Liver (tissue), 9 donors: ENCODE data around the gene CHIC2. TPM values are rescaled to one million over a fixed set of nuclear protein-coding genes. Genes with fewer than 3 reads are reported as not detected.

ENCODE experiments used
- DNase-seq: peaks from one replicate; pipeline ENCODE4 v3.0.0-alpha.2; 2017; ENCODE audit warnings: low spot score
- H3K27ac ChIP-seq, 2 donors: one replicate each; pipeline ENCODE4 v1.7.0; 2013; ENCODE audit warnings: inconsistent platforms in 2 of 2, low read length in 2 of 2, control low read depth in 1 of 2, low read depth in 1 of 2, mild to moderate bottlenecking in 1 of 2
- H3K27me3 ChIP-seq, 4 donors: one replicate each; pipeline versions ENCODE4 v1.6.1 to v1.7.0; 2013; ENCODE audit warnings: low read length in 3 of 4, inconsistent platforms in 1 of 4, mild to moderate bottlenecking in 1 of 4, moderate library complexity in 1 of 4; ENCODE audit not compliant: control insufficient read depth in 4 of 4, insufficient read depth in 4 of 4
- H3K36me3 ChIP-seq, 4 donors: one replicate each; pipeline versions ENCODE4 v1.6.1 to v1.7.0; 2013; ENCODE audit warnings: low read length in 3 of 4, mild to moderate bottlenecking in 3 of 4, low read depth in 1 of 4, moderate library complexity in 1 of 4; ENCODE audit not compliant: control insufficient read depth in 4 of 4, insufficient read depth in 3 of 4
- H3K4me1 ChIP-seq, 4 donors: one replicate each; pipeline versions ENCODE4 v1.6.1 to v1.7.0; 2013; ENCODE audit warnings: low read length in 3 of 4, mild to moderate bottlenecking in 3 of 4, moderate library complexity in 1 of 4; ENCODE audit not compliant: control insufficient read depth in 4 of 4, insufficient read depth in 4 of 4
- H3K4me3 ChIP-seq, 3 donors: one replicate each; pipeline versions ENCODE4 v1.6.1 to v1.7.0; 2013; ENCODE audit warnings: low read length in 3 of 3, control low read depth in 1 of 3, low read depth in 1 of 3, mild to moderate bottlenecking in 1 of 3
- H3K9ac ChIP-seq, 2 donors: one replicate each; pipeline ENCODE4 v1.7.0; 2013; ENCODE audit warnings: low read length in 2 of 2, mild to moderate bottlenecking in 2 of 2, moderate library complexity in 2 of 2, control low read depth in 1 of 2, low read depth in 1 of 2
- H3K9me3 ChIP-seq, 4 donors: one replicate each; pipeline versions ENCODE4 v1.6.1 to v1.7.0; 2013; ENCODE audit warnings: low read length in 3 of 4; ENCODE audit not compliant: control insufficient read depth in 4 of 4
- GABPA ChIP-seq, 2 donors: IDR thresholded peaks in 1 of 2; conservative IDR thresholded peaks in 1 of 2; 2 replicates each; pipeline ENCODE4 v1.6.1; 2016; ENCODE audit warnings: antibody characterized with exemption in 2 of 2, mild to moderate bottlenecking in 1 of 2, moderate library complexity in 1 of 2
- HNF4A ChIP-seq, 2 donors: conservative IDR thresholded peaks; 2 replicates each; pipeline ENCODE4 v1.6.1; 2016; ENCODE audit warnings: antibody characterized with exemption in 2 of 2, mild to moderate bottlenecking in 2 of 2
- HNF4G ChIP-seq: IDR thresholded peaks from 2 replicates; pipeline ENCODE4 v1.6.1; 2016; ENCODE audit warnings: antibody characterized with exemption
- JUND ChIP-seq, 2 donors: IDR thresholded peaks; 2 replicates each; pipeline ENCODE4 v1.6.1; 2016; ENCODE audit warnings: antibody characterized with exemption in 2 of 2
- NR2F2 ChIP-seq: IDR thresholded peaks from 2 replicates; pipeline ENCODE4 v1.6.1; 2016; ENCODE audit warnings: antibody characterized with exemption
- RAD21 ChIP-seq, 2 donors: IDR thresholded peaks; 2 replicates each; pipeline ENCODE4 v1.6.1; 2016; ENCODE audit warnings: antibody characterized with exemption in 2 of 2, mild to moderate bottlenecking in 2 of 2
- RXRA ChIP-seq, 2 donors: IDR thresholded peaks; 2 replicates each; pipeline ENCODE4 v1.6.1; 2017 to 2018; ENCODE audit warnings: antibody characterized with exemption in 2 of 2, mild to moderate bottlenecking in 1 of 2
- SP1 ChIP-seq: IDR thresholded peaks from 2 replicates; pipeline ENCODE4 v1.6.1; 2018; ENCODE audit warnings: antibody characterized with exemption, mild to moderate bottlenecking
- TAF1 ChIP-seq: conservative IDR thresholded peaks from 2 replicates; pipeline ENCODE4 v1.6.1; 2016; ENCODE audit warnings: antibody characterized with exemption, mild to moderate bottlenecking
- YY1 ChIP-seq: IDR thresholded peaks from 2 replicates; pipeline ENCODE4 v1.6.1; 2016; ENCODE audit warnings: antibody characterized with exemption, mild to moderate bottlenecking
- WGBS: extraction: QIAGEN DNeasy Blood & Tissue Kit; methylation state at CpG from one replicate; pipeline ENCODE4 v1.1.7; 2013; 5-methylcytosine and 5-hydroxymethylcytosine counted together
- polyA plus RNA-seq, 2 donors: library from polyadenylated mRNA; stranded (reverse) in 1 of 2; unstranded in 1 of 2; fragments of 200-250 nt in 1 of 2; fragments of >200 nt in 1 of 2; fragmentation: Nextera tagmentation in 1 of 2; extraction: Ambion mirVana in 1 of 2; gene quantifications; one replicate each; pipeline versions ENCODE4 v1.2.1 to v1.2.3, GENCODE V29; 2013 to 2015
- total RNA-seq, 2 donors: library from RNA; depleted of rRNA; stranded (reverse); fragments of >200 nt; gene quantifications; one replicate each; pipeline ENCODE4 v1.2.3, GENCODE V29; 2014
- TF ChIP-seq, protein P1 (sequence below): fragments of 150-350 bp; IDR thresholded peaks from 2 replicates; pipeline ENCODE4 v1.5.1; 2017; ENCODE audit warnings: improper control_type of control experiment, low read depth, low read length; ENCODE audit not compliant: missing input control
- TF ChIP-seq, protein P2 (sequence below): IDR thresholded peaks from 2 replicates; pipeline ENCODE4 v1.6.1; 2016; ENCODE audit warnings: antibody characterized with exemption, mild to moderate bottlenecking
- TF ChIP-seq, protein P3 (sequence below): IDR thresholded peaks from 2 replicates; pipeline ENCODE4 v1.6.1; 2016; ENCODE audit warnings: antibody characterized with exemption
- TF ChIP-seq, protein P4 (sequence below): IDR thresholded peaks from 2 replicates; pipeline ENCODE4 v1.6.1; 2016; ENCODE audit warnings: antibody characterized with exemption
- TF ChIP-seq, protein P5 (sequence below): IDR thresholded peaks from 2 replicates; pipeline ENCODE4 v1.6.1; 2016; ENCODE audit warnings: antibody characterized with exemption
- donor health status: healthy.
- donor health status: healthy.
- donor health status: healthy.
- donor health status: healthy.
- donor health status: healthy.

The CHIC2 gene
- total and polyA plus RNA-seq, 4 donors = 9.3 to 26.2 (median 18.4) TPM

DNA sequence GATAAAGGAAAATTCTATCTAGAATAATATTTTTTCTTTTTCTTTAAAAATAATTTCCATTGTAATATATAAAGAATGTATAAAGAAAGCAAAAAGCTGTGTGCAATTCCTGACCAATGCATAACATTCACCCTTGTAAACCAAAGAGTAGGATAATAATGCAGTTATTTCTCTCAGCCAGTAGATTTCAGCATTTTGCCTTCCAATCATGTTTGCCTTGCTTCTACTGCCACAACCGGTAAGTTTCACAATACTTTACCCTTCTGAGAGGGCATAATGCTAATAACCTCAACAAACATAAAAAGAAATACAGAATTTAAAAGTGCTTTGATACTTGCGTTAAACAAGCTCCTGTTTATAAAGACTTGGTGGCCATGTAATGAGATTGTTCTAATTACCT is 59.9 kb downstream of the CHIC2 start:
- TF ChIP-seq HNF4A (conservative IDR thresholded peaks at IDR 0.05) (peak; percentile 17 to 23), NR2F2 (no peak), SP1 (no peak), YY1 (peak; percentile 28), RAD21 (IDR thresholded peaks at IDR 0.05) (peak; percentile 38 to 40), RXRA (IDR thresholded peaks at IDR 0.05) (peak; percentile 61 to 75)
- no peak for DNase-seq
- peak overlapping the region in 1 of 2 donors; percentile 67 for H3K27ac ChIP-seq
- H3K9me3 ChIP-seq = no peaks in the 10 kb centered on the region
- H3K36me3 ChIP-seq = peaks cover 0 to 4% (median under 1%) of the 10 kb centered on the region in 4 donors
- H3K4me1 ChIP-seq = peaks cover 3 to 36% (median 32%) of the 10 kb centered on the region in 4 donors
- WGBS = 37% methylated on average over 2 of the region's 2 CpGs
- no peaks in the 10 kb centered on the region for H3K27me3 ChIP-seq
- H3K4me3 ChIP-seq = no peak overlapping the region
- H3K9ac ChIP-seq = no peak overlapping the region

DNA sequence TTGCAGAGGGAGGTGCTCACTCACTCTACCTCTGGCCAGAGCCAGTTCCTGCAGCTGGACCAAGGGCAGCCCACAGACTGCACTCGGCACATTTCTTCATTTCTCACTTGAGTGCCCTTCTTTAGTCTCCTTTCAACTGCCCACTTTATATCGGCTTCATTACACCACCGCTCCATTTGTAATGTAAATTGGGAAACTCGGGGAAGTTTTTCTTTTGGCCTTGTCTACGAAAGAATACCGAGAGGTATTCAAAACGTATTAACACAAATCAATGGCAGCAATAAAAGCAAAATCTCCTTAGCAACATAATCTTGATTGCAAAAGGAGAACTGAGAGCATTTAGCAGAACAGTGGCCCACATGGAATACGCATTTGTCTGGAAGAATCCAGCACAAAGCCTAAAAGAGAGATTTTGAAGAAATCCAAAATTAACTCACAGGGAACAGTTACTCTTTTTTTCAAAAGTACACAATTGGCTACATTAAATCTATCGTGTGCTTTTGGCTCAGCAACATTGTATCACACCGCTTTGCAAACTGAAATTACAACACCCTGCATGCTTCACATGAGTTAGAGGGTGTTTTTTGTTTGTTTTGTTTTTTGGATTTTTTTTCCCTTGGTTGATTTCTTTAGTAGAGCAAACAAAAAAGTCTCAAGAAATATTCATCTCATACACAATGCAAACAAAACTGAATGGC is 62.6 kb downstream of the CHIC2 start:
- WGBS = 71% methylated on average over 10 of the region's 10 CpGs

DNA sequence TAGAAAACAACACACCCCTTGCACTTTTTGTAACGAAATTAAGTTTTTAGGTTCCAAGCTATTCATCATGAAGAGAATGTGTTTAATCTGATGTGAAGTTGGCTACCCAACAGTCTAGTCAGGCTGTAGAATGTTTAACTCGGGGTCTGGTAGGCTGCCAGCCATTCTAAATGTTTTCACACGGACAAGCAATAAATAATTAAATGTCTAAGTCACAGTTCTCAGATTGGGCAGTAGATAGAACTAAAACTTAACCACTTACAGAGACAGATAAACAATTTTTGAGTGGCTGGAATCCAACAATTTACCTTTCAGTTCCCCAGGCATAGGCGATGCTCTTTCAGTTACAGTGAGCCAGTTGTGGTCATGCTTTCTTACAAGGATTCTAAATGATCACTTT is 66.5 kb downstream of the CHIC2 start:
- H3K4me3 ChIP-seq = no peak overlapping the region
- H3K27ac ChIP-seq = no peak overlapping the region
- no peaks in the 10 kb centered on the region for H3K9me3 ChIP-seq
- DNase-seq = no peak
- peaks cover 3 to 20% (median 11%) of the 10 kb centered on the region in 4 donors for H3K4me1 ChIP-seq
- H3K36me3 ChIP-seq = peaks cover 0 to 2% (median 0%) of the 10 kb centered on the region in 4 donors
- no peaks in the 10 kb centered on the region for H3K27me3 ChIP-seq
- 37% methylated on average over 4 of the region's 4 CpGs for WGBS
- TF ChIP-seq JUND (IDR thresholded peaks at IDR 0.05) (no peak), GABPA (IDR thresholded peaks at IDR 0.05 in 1 of 2, conservative IDR thresholded peaks at IDR 0.05 in 1 of 2) (no peak), HNF4A (conservative IDR thresholded peaks at IDR 0.05) (no peak), NR2F2 (no peak), TAF1 (no peak), SP1 (no peak), RXRA (IDR thresholded peaks at IDR 0.05) (no peak), RAD21 (IDR thresholded peaks at IDR 0.05) (no peak), YY1 (no peak), HNF4G (no peak)
- TF ChIP-seq, protein P1, sequence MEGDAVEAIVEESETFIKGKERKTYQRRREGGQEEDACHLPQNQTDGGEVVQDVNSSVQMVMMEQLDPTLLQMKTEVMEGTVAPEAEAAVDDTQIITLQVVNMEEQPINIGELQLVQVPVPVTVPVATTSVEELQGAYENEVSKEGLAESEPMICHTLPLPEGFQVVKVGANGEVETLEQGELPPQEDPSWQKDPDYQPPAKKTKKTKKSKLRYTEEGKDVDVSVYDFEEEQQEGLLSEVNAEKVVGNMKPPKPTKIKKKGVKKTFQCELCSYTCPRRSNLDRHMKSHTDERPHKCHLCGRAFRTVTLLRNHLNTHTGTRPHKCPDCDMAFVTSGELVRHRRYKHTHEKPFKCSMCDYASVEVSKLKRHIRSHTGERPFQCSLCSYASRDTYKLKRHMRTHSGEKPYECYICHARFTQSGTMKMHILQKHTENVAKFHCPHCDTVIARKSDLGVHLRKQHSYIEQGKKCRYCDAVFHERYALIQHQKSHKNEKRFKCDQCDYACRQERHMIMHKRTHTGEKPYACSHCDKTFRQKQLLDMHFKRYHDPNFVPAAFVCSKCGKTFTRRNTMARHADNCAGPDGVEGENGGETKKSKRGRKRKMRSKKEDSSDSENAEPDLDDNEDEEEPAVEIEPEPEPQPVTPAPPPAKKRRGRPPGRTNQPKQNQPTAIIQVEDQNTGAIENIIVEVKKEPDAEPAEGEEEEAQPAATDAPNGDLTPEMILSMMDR = no peak
- TF ChIP-seq, protein P2, sequence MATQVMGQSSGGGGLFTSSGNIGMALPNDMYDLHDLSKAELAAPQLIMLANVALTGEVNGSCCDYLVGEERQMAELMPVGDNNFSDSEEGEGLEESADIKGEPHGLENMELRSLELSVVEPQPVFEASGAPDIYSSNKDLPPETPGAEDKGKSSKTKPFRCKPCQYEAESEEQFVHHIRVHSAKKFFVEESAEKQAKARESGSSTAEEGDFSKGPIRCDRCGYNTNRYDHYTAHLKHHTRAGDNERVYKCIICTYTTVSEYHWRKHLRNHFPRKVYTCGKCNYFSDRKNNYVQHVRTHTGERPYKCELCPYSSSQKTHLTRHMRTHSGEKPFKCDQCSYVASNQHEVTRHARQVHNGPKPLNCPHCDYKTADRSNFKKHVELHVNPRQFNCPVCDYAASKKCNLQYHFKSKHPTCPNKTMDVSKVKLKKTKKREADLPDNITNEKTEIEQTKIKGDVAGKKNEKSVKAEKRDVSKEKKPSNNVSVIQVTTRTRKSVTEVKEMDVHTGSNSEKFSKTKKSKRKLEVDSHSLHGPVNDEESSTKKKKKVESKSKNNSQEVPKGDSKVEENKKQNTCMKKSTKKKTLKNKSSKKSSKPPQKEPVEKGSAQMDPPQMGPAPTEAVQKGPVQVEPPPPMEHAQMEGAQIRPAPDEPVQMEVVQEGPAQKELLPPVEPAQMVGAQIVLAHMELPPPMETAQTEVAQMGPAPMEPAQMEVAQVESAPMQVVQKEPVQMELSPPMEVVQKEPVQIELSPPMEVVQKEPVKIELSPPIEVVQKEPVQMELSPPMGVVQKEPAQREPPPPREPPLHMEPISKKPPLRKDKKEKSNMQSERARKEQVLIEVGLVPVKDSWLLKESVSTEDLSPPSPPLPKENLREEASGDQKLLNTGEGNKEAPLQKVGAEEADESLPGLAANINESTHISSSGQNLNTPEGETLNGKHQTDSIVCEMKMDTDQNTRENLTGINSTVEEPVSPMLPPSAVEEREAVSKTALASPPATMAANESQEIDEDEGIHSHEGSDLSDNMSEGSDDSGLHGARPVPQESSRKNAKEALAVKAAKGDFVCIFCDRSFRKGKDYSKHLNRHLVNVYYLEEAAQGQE = no peak
- TF ChIP-seq, protein P3, sequence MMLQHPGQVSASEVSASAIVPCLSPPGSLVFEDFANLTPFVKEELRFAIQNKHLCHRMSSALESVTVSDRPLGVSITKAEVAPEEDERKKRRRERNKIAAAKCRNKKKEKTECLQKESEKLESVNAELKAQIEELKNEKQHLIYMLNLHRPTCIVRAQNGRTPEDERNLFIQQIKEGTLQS = no peak
- TF ChIP-seq, protein P4, sequence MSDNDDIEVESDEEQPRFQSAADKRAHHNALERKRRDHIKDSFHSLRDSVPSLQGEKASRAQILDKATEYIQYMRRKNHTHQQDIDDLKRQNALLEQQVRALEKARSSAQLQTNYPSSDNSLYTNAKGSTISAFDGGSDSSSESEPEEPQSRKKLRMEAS = no peak
- TF ChIP-seq, protein P5, sequence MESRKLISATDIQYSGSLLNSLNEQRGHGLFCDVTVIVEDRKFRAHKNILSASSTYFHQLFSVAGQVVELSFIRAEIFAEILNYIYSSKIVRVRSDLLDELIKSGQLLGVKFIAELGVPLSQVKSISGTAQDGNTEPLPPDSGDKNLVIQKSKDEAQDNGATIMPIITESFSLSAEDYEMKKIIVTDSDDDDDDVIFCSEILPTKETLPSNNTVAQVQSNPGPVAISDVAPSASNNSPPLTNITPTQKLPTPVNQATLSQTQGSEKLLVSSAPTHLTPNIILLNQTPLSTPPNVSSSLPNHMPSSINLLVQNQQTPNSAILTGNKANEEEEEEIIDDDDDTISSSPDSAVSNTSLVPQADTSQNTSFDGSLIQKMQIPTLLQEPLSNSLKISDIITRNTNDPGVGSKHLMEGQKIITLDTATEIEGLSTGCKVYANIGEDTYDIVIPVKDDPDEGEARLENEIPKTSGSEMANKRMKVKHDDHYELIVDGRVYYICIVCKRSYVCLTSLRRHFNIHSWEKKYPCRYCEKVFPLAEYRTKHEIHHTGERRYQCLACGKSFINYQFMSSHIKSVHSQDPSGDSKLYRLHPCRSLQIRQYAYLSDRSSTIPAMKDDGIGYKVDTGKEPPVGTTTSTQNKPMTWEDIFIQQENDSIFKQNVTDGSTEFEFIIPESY = no peak
- no peak overlapping the region for H3K9ac ChIP-seq

More for the DNA sequence above, 62.6 kb downstream of the CHIC2 start:
- Histone ChIP-seq H3K27ac (peak overlapping the region; percentile 26 to 37), H3K36me3 (peaks cover 0 to 4% (median under 1%) of the 10 kb centered on the region in 4 donors), H3K9ac (no peak overlapping the region), H3K27me3 (no peaks in the 10 kb centered on the region), H3K9me3 (no peaks in the 10 kb centered on the region), H3K4me3 (no peak overlapping the region), H3K4me1 (peaks cover 5 to 40% (median 35%) of the 10 kb centered on the region in 4 donors)
- TF ChIP-seq, protein P3 = no peak
- peak; percentile 8 to 14 for TF ChIP-seq RAD21 (IDR thresholded peaks at IDR 0.05)
- peak in 1 of 2 donors; percentile 28 for TF ChIP-seq HNF4A (conservative IDR thresholded peaks at IDR 0.05)
- DNase-seq = no peak
